Measurements from ENCODE around the gene EPS8L2. TPM values are rescaled to one million over a fixed set of nuclear protein-coding genes. Genes with fewer than 3 reads are reported as not detected.

The EPS8L2 gene
- total RNA-seq, 1 experiment from 2014 or later, result 92.8 TPM

- peak overlapping the region; percentile 8; the same call in 1 of the 2 replicates for H3K14ac ChIP-seq (ENCODE audit: insufficient read depth, low read length)
- peaks cover 1 to 12% (median 10%) of the 10 kb centered on the region in 3 experiments; a peak in 5 of 7 replicates for H3K36me3 Mint-ChIP-seq (ENCODE audit: insufficient read depth in 1 of 3, low read depth in 3 of 3)
- no peak overlapping the region for H2BK5ac ChIP-seq (ENCODE audit: insufficient read length, low read length)
- H4K8ac ChIP-seq (replicated peaks; ENCODE audit: insufficient read length, low read depth, low read length), result no peak overlapping the region
- no peaks in the 10 kb centered on the region for H3K27me3 ChIP-seq (ENCODE audit: insufficient read depth, low read length)
- H2AK5ac ChIP-seq (ENCODE audit: insufficient read length, low read length), result no peak overlapping the region
- no peak overlapping the region for H2BK15ac ChIP-seq (ENCODE audit: low read depth, low read length)
- no peak overlapping the region for H3K56ac ChIP-seq (ENCODE audit: insufficient read length, low read depth, low read length)
- H3K9ac ChIP-seq (ENCODE audit: extremely low read depth, insufficient read length, low read length), result no peak overlapping the region
- no peak overlapping the region for H3K27ac ChIP-seq (ENCODE audit: insufficient read length, low read depth, low read length)
- no peaks in the 10 kb centered on the region for H3K79me1 ChIP-seq (ENCODE audit: insufficient read depth, low read depth, low read length, poor library complexity, severe bottlenecking)
- H2BK120ac ChIP-seq (ENCODE audit: low read depth, low read length, poor library complexity, severe bottlenecking), result no peak overlapping the region
- H3T11ph ChIP-seq (ENCODE audit: low read length), result no peak overlapping the region
- no peak overlapping the region for H3K18ac ChIP-seq (ENCODE audit: insufficient read length, low read depth, low read length)
- H2BK20ac ChIP-seq (ENCODE audit: low read depth, low read length, poor library complexity, severe bottlenecking), result no peak overlapping the region
- peak overlapping the region in 1 of 3 experiments; percentile 52; a peak in 1 of 7 replicates for H3K27ac Mint-ChIP-seq
- TF ChIP-seq CTCF (conservative IDR thresholded peaks at IDR 0.05), result no peak
- peaks cover 3% of the 10 kb centered on the region; the same call in 1 of the 2 replicates for H3K4me1 ChIP-seq (ENCODE audit: insufficient read depth, low read length)
- H2BK12ac ChIP-seq (ENCODE audit: insufficient read length, low read depth, low read length), result no peak overlapping the region
- no peak overlapping the region for H3K23ac ChIP-seq (ENCODE audit: insufficient read length, low read depth, low read length)
- H2AFZ ChIP-seq (ENCODE audit: low read length), result no peak overlapping the region
- no peak overlapping the region for H3K4me2 ChIP-seq (ENCODE audit: insufficient read depth, insufficient read length, low read length)
- no peaks in the 10 kb centered on the region for H3K9me3 ChIP-seq (ENCODE audit: control insufficient read depth, low read depth, low read length)
- H3K4me3 Mint-ChIP-seq, result peak overlapping the region; percentile 41 to 70; a peak in 4 of 5 replicates
- H4K20me1 ChIP-seq (ENCODE audit: control insufficient read depth, insufficient read depth, insufficient read length), result no peaks in the 10 kb centered on the region
- peaks cover 15 to 20% of the 10 kb centered on the region in 2 experiments for H3K4me1 Mint-ChIP-seq
- H4K5ac ChIP-seq (ENCODE audit: insufficient read length, low read depth, low read length), result no peak overlapping the region
- no peaks in the 10 kb centered on the region for H3K9me3 Mint-ChIP-seq
- H3K27me3 Mint-ChIP-seq (ENCODE audit: low read depth), result no peaks in the 10 kb centered on the region
- H4K91ac ChIP-seq (ENCODE audit: insufficient read length, low read depth, low read length), result no peak overlapping the region
- DNase-seq, result peak; percentile 66
- no peak overlapping the region for H3K4ac ChIP-seq (ENCODE audit: low read depth, low read length)
- WGBS (ENCODE audit: extremely low coverage, insufficient read length, low lambda C conversion rate), result no CpG with 5 or more reads among the region's 27 CpGs
- peaks cover 3% of the 10 kb centered on the region for H3K23me2 ChIP-seq (ENCODE audit: insufficient read length, low read depth, low read length, poor library complexity, severe bottlenecking)
- H3K79me2 ChIP-seq (ENCODE audit: insufficient read depth, low read length), result no peaks in the 10 kb centered on the region
These were observed 1.0 kb upstream of the EPS8L2 start for GRCh38 chr11:704781-705645.
